HepG2 (cell line): ENCODE data around the gene RNASE11. TPM values are rescaled to one million over a fixed set of nuclear protein-coding genes. Genes with fewer than 3 reads are reported as not detected.

Source experiments
- DMTF1 ChIP-seq: sonication (generic); formaldehyde crosslinking; IDR thresholded peaks from 2 replicates; pipeline ENCODE4 v1.4.0; 2020; ENCODE audit warnings: mild to moderate bottlenecking, missing genetic modification reagents
- ELF3 ChIP-seq: IDR thresholded peaks from 2 replicates; pipeline ENCODE4 v1.6.1; 2016; ENCODE audit warnings: missing genetic modification reagents, missing compliant biosample characterization
- ETV5 ChIP-seq: IDR thresholded peaks from 2 replicates; pipeline ENCODE4 v1.6.1; 2018; ENCODE audit warnings: missing biosample characterization, missing genetic modification reagents, inconsistent platforms, borderline replicate concordance
- GTF2F1 ChIP-seq: fragments of 150-350 bp; IDR thresholded peaks from 2 replicates; pipeline ENCODE4 v1.6.1; 2014; ENCODE audit warnings: low read length
- GZF1 ChIP-seq: sonication (generic); formaldehyde crosslinking; IDR thresholded peaks from 2 replicates; pipeline ENCODE4 v1.5.1; 2020; ENCODE audit warnings: mild to moderate bottlenecking, missing genetic modification reagents
- HHEX ChIP-seq: IDR thresholded peaks from 2 replicates; pipeline ENCODE4 v1.6.1; 2016; ENCODE audit warnings: control low read depth
- KAT8 ChIP-seq: IDR thresholded peaks from 2 replicates; pipeline ENCODE4 v1.6.1; 2016; ENCODE audit warnings: missing genetic modification reagents, missing compliant biosample characterization
- MLLT10 ChIP-seq: sonication (generic); formaldehyde crosslinking; IDR thresholded peaks from 2 replicates; pipeline ENCODE4 v1.4.0; 2020; ENCODE audit warnings: missing genetic modification reagents
- MNT ChIP-seq: fragments of 450-650 bp; IDR thresholded peaks from 2 replicates; pipeline ENCODE4 v1.6.1; 2016
- RBFOX2 ChIP-seq: fragments of 200-400 bp; formaldehyde crosslinking; IDR thresholded peaks from 2 replicates; pipeline ENCODE4 v1.6.1; 2017; ENCODE audit warnings: low read depth, mild to moderate bottlenecking, low read length
- RXRA ChIP-seq: sonication (generic); formaldehyde crosslinking; IDR thresholded peaks from 2 replicates; pipeline ENCODE4 v1.5.1; 2020; ENCODE audit warnings: missing genetic modification reagents
- SIX4 ChIP-seq: sonication (generic); formaldehyde crosslinking; IDR thresholded peaks from 2 replicates; pipeline ENCODE4 v1.4.0; 2020; ENCODE audit warnings: missing genetic modification reagents
- SP1 ChIP-seq, 2 experiments: fragments of 450-650 bp in 1 of 2; sonication (generic) in 1 of 2; formaldehyde crosslinking in 1 of 2; IDR thresholded peaks; 2 replicates each; pipeline versions ENCODE4 v1.4.0 to v1.6.1; 2016 to 2020; ENCODE audit warnings: missing genetic modification reagents in 1 of 2
- SPEN ChIP-seq: sonication (generic); formaldehyde crosslinking; IDR thresholded peaks from 2 replicates; pipeline ENCODE4 v1.5.1; 2020; ENCODE audit warnings: low read depth, mild to moderate bottlenecking, missing genetic modification reagents
- TEAD3 ChIP-seq: optimal IDR thresholded peaks from 2 replicates; pipeline ENCODE3; 2016; ENCODE audit warnings: borderline replicate concordance
- TIGD3 ChIP-seq: sonication (generic); formaldehyde crosslinking; IDR thresholded peaks from 2 replicates; pipeline ENCODE4 v1.5.1; 2020; ENCODE audit warnings: mild to moderate bottlenecking, missing genetic modification reagents, borderline replicate concordance
- ZNF160 ChIP-seq: sonication (generic); formaldehyde crosslinking; IDR thresholded peaks from 2 replicates; pipeline ENCODE4 v1.8.0; 2022; ENCODE audit warnings: mild to moderate bottlenecking, inconsistent platforms, missing genetic modification reagents
- ZNF343 ChIP-seq: sonication (generic); formaldehyde crosslinking; IDR thresholded peaks from 2 replicates; pipeline ENCODE4 v1.4.0; 2020; ENCODE audit warnings: mild to moderate bottlenecking, missing genetic modification reagents
- ZNF615 ChIP-seq: sonication (generic); formaldehyde crosslinking; IDR thresholded peaks from 2 replicates; pipeline ENCODE4 v1.5.0; 2020; ENCODE audit warnings: mild to moderate bottlenecking, missing genetic modification reagents, borderline replicate concordance
- ZNF704 ChIP-seq: sonication (generic); formaldehyde crosslinking; IDR thresholded peaks from 2 replicates; pipeline ENCODE4 v1.8.1; 2023; ENCODE audit warnings: mild to moderate bottlenecking, inconsistent platforms, moderate library complexity, missing genetic modification reagents, borderline replicate concordance
- ZNF781 ChIP-seq: sonication (generic); formaldehyde crosslinking; IDR thresholded peaks from 2 replicates; pipeline ENCODE4 v1.5.1; 2020; ENCODE audit warnings: borderline replicate concordance, mild to moderate bottlenecking, missing genetic modification reagents; ENCODE audit errors: not compliant biosample characterization
- ZSCAN9 ChIP-seq: IDR thresholded peaks from 2 replicates; pipeline ENCODE4 v1.6.1; 2016; ENCODE audit warnings: borderline replicate concordance
- polyA plus RNA-seq, 8 experiments: library from polyadenylated mRNA; depleted of rRNA in 3 of 8; stranded (reverse) in 7 of 8; unstranded in 1 of 8; fragments of >200 nt; fragmentation: Illumina TruSeq in 4 of 8; extraction: Trizol in 4 of 8; gene quantifications; 2 replicates each; pipeline versions ENCODE4 v1.2.1 to v1.2.3, GENCODE V29; 2011 to 2016; ENCODE audit warnings: low read depth in 4 of 8, missing spikeins in 1 of 8, mixed read lengths in 1 of 8; ENCODE audit not compliant: insufficient read depth in 1 of 8
- total RNA-seq, 5 experiments: library from RNA; depleted of rRNA; stranded (reverse); fragments of >200 nt; fragmentation: Illumina TruSeq; extraction: Trizol; gene quantifications; 2 replicates each; pipeline ENCODE4 v1.2.3, GENCODE V29; 2016; ENCODE audit warnings: low read depth in 1 of 5

The RNASE11 gene
- total and polyA plus RNA-seq, 2 of the 13 experiments (the other 11 are each of a cell fraction or from before 2014, with no cell fraction given): not detected

GRCh38 chr14:20632831-20633691 lies 45.3 kb upstream of the RNASE11 start (continued):
- TF ChIP-seq DMTF1 (no peak), GZF1 (CRISPR knock-in tag) (no peak), ZNF160 (CRISPR knock-in tag) (0 out of 2 replicates have a peak, but pooled peaks have one; percentile 58), SPEN (CRISPR knock-in tag) (no peak), KAT8 (CRISPR knock-in tag) (peak; percentile 60; the same call in 1 of the 2 replicates), ZNF704 (CRISPR knock-in tag) (no peak), MNT (no peak), RBFOX2 (no peak), GTF2F1 (0 out of 2 replicates have a peak, but pooled peaks have one; percentile 28), MLLT10 (CRISPR knock-in tag) (no peak), TIGD3 (CRISPR knock-in tag) (0 out of 2 replicates have a peak, but pooled peaks have one; percentile 65), ELF3 (CRISPR knock-in tag) (peak; percentile 43; the same call in 1 of the 2 replicates), ETV5 (peak; percentile 35; the same call in 1 of the 2 replicates), ZNF343 (CRISPR knock-in tag) (peak; percentile 48; the same call in 1 of the 2 replicates), SP1 (IDR thresholded peaks at IDR 0.05) (no peak), SP1 (CRISPR knock-in tag; IDR thresholded peaks at IDR 0.05) (no peak), SIX4 (0 out of 2 replicates have a peak, but pooled peaks have one; percentile 35), TEAD3 (CRISPR knock-in tag) (peak; percentile 30), ZSCAN9 (CRISPR knock-in tag) (no peak; the same call in 1 of the 2 replicates), RXRA (CRISPR knock-in tag) (no peak), ZNF615 (no peak), ZNF781 (CRISPR knock-in tag) (peak; percentile 79), HHEX (no peak)
